SU-DHL-6 (cell line): Measurements from ENCODE around the gene AGAP5.

Experiments used
- EZH2phosphoT487 ChIP-seq: fragments of 200-600 bp; sonication (generic), shearing (Covaris generic); conservative IDR thresholded peaks from 2 replicates; pipeline ENCODE4 v1.6.1; 2018; ENCODE audit warnings: mild to moderate bottlenecking, antibody characterized with exemption, low read length, moderate library complexity, mixed read lengths
- TF ChIP-seq, protein P1 (sequence below): fragments of 200-600 bp; sonication (generic); IDR thresholded peaks from one replicate; pipeline ENCODE4 v1.5.1; 2017; ENCODE audit warnings: antibody characterized with exemption, mild to moderate bottlenecking, low read length, moderate library complexity; ENCODE audit not compliant: insufficient read depth, poor library complexity, severe bottlenecking

DNA sequence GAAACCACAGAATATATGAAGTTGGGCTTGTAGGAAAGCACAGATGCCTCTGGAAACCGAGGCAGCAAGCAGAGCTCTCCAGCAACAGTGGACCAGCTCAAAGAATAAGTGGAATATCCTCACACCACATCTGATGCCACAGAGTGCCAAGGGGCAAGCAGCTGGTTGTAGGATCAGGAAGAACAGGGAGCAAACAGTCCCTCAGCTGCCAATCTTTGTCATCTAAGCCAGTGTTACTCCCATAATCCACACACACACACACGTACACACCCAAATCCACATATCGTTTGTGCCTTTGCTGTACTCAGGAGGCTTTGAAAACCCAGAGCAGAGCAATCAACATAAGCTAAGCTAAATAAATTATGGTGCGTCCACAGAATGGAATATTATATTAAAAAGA lies 25.6 kb upstream of the AGAP5 start:
- TF ChIP-seq, protein P1, sequence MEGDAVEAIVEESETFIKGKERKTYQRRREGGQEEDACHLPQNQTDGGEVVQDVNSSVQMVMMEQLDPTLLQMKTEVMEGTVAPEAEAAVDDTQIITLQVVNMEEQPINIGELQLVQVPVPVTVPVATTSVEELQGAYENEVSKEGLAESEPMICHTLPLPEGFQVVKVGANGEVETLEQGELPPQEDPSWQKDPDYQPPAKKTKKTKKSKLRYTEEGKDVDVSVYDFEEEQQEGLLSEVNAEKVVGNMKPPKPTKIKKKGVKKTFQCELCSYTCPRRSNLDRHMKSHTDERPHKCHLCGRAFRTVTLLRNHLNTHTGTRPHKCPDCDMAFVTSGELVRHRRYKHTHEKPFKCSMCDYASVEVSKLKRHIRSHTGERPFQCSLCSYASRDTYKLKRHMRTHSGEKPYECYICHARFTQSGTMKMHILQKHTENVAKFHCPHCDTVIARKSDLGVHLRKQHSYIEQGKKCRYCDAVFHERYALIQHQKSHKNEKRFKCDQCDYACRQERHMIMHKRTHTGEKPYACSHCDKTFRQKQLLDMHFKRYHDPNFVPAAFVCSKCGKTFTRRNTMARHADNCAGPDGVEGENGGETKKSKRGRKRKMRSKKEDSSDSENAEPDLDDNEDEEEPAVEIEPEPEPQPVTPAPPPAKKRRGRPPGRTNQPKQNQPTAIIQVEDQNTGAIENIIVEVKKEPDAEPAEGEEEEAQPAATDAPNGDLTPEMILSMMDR, result no peak
- TF ChIP-seq EZH2phosphoT487, result no peak
